ENCODE data around the gene CDH22.

Gene CDH22

GRCh38 chr20:46317685-46318177, 9.4 kb upstream of the CDH22 start:
- no peak for DNase-seq

- peak; percentile 39 to 62 for DNase-seq
Measured at GRCh38 chr20:46316984-46317684, 8.8 kb upstream of the CDH22 start.

DNA sequence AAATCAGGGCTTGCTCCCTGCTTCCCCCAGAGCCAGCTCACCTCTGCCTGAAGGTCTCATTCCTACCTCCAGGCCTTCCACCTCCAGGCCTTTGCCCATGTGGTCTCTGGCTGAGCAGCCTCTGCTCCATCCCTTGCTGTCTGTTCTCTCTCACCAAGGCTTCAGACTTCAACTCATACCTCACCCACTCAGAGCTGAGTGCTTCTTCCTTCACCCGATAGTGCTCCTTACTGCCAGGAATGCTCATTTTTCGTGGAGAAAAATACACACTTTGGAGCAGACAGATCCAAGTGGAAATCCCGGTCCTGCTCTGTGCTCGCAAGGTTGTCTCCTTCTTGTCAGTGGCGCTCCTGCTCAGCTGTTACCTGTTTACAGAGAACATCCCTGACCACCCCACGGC, 7.0 kb upstream of the CDH22 start:
- DNase-seq: no peak

GRCh38 chr20:46312945-46313861, 4.9 kb upstream of the CDH22 start:
- no peak for DNase-seq

- DNase-seq: peak; percentile 64 to 72
Measured at GRCh38 chr20:46312075-46312944, 4.0 kb upstream of the CDH22 start.

GRCh38 chr20:46311719-46312074, 3.4 kb upstream of the CDH22 start:
- peak in 1 of 2 experiments; percentile 40 for DNase-seq

DNA sequence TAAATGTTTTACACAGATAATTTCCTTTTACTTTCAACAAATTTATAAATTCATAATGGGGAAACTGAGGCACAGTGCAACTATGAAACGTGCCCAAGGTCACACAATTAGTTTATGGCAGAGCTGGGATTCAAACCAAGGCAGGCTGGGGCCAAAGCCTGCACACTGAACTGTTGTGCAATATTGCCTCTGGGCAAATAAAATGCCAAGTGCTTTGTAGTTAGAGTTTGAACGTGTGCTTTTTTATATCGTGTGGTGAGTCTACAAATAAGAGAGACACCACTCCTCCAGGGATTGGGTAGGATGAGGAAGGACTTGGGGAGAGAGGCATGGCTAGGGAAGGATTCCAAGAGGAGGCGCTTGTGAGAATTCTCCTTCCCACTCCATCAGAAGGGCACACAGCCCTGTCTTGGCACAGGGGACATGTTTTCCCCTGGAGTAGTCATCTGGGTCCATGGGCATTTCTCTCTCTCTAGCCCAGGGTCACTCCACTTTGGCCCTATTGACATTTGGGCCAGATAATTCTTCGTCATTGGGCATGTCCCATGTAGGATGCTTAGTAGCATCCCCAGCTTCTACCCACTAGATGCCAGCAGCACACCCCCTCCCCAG, 2.8 kb upstream of the CDH22 start:
- no peak for DNase-seq

- DNase-seq: no peak
Measured at GRCh38 chr20:46309945-46310344, 1.6 kb upstream of the CDH22 start.

DNA sequence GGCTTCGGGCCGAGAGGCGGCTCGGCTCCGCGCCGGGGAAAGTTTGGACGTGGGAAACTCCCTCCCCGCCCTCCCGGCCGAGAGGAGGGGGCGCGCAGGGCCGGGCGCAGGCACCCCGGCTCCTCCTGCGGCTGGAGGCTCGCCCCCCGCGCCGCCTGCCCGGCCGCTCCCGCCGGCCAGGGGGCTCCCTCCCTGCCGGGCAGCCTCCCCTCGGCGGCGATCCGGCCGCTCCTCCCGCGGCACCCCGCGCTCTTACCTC, 370 bp downstream of the CDH22 start:
- DNase-seq: no peak

GRCh38 chr20:46307139-46307998, 929 bp downstream of the CDH22 start:
- peak; percentile 29 to 64 for DNase-seq

DNA sequence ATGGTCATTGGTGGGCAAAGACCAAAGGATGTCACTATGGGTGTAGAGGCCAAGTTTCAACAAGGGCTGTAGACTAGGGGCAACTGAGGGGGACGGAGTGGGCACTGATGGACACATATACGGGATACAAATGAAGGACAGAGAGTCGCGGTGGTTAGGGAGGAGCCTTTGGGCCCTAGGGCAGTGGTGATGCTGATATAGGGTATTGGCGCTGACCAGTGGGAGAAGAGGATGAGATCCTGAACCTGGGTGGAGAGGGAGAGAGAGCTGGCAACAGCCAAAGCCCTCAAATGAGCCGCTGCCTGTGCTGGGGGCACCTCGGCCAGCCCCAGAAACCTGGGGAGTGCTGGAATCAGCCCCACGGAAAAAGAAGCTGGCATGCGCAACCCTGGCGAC, 1.6 kb downstream of the CDH22 start:
- no peak for DNase-seq

DNA sequence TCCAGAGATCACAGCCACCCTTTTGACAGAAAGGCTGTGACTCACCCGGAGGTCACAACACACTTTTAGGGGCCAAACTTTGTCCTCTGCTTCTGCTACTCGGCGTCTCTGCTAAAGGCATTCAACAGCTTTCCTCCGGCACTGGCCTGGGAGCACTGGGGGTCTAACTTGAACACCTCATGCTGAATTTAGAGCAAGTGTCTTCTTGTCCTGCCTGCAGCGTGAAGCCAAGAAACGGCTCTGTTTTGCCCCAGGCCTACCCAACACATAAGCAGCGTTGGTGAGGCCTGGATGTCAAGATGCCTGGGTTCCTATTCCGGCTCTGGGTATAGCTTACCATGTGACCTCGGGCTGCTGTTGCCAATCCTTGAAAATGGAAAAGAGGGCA, 2.3 kb downstream of the CDH22 start:
- DNase-seq: no peak

GRCh38 chr20:46305331-46305972, 2.8 kb downstream of the CDH22 start:
- no peak for DNase-seq

GRCh38 chr20:46304852-46305251, 3.4 kb downstream of the CDH22 start:
- no peak for DNase-seq

DNA sequence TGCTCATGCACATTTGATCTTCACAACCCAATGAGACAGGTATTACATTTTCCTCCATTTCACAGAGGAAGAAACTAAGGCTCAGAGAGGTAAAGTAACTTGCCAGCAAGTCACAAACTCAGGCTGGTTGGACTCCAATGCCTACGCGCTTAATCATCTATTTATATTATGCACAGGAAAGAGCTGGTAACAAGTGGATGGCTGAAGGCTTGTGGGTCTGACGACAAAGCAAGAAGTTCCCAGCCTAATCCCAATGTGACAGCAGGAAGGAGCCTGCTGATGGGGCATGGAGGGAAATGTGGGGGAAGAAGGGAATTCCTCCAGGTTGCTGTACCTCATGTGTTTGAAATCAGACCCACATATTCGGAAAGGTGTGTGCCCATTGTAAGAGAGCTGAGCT, 3.9 kb downstream of the CDH22 start:
- DNase-seq: no peak

DNA sequence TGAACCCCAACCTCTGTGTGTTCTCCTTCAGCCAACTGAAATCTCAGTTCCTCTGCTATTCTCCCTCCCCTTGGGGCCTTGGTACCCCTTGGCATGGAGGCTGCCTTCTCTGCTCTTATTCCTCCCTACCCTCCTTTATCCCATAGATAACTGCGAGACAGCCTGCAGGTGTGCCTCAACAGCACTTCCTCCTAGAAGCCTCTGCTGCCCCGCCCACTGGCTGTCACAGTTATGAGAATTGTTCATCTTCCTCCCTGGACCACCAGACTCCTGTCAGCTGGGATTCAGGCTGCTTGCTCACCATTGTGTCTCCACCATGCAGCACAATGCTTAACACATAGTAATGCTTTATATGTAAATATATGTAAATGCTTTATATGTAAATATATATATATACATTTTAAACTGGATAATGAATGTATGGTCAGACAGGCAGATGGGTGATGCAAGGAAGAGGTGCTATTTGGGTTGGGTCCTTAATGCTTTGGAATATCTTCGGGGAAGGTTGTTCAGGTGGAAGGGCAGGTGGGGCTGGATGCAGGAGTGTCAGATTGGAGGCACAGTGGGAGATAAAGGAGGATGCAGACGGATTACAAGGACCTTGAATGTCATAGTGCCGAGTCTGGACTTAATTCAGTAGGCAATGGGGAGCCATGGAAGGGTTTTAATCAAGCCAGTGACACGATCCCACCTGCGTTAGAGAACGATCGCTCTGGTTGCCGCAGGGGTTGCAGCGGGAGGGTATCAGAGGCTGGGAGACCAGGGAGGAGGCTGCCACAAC, 4.9 kb downstream of the CDH22 start:
- no peak for DNase-seq

GRCh38 chr20:46302106-46302505, 6.2 kb downstream of the CDH22 start:
- DNase-seq: no peak

DNA sequence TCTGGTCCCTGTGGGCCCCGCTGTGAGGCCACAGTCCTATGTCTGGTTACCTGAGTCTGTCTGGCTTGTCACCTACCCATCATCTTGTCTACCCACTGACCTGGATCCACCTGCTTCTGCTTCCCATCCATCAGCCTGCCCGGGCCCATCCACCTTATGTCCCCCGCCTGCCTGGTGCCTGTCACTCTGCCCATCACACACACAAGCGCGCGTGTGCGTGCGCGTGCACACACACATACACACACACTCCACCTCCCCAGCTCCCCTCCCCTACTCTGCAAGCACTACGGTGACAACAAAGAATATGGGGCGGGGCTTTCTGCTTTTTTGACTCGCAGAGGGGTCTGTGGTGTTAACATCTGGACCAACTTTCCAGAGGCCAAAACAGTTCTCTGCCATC, 8.0 kb downstream of the CDH22 start:
- DNase-seq: no peak

- no peak for DNase-seq
Measured at GRCh38 chr20:46299078-46299477, 9.2 kb downstream of the CDH22 start.

- no peak for DNase-seq
Measured at GRCh38 chr20:46298374-46298773, 9.9 kb downstream of the CDH22 start.
